HG03558 (cell line): ENCODE data around the gene RC3H2.
"Not testable (repeated sequence)": the region's sequence is repeated elsewhere in the genome, so short reads cannot be mapped to it uniquely, and the experiment has no call there.

Experiments
- ATAC-seq: cut with Tn5 transposase; IDR thresholded peaks from one replicate; pipeline ENCODE4 v1.9.1; 2021; ENCODE audit warnings: moderate number of reproducible peaks; ENCODE audit not compliant: unreplicated experiment; ENCODE audit errors: extremely low read depth

Gene RC3H2

GRCh38 chr9:122814545-122814944 lies 90.6 kb downstream of the RC3H2 start:
- ATAC-seq, result no peak

- no peak for ATAC-seq
These were observed 92.4 kb downstream of the RC3H2 start for GRCh38 chr9:122812736-122813135.

- no peak for ATAC-seq
These were observed 94.7 kb downstream of the RC3H2 start for GRCh38 chr9:122810306-122810946.

DNA sequence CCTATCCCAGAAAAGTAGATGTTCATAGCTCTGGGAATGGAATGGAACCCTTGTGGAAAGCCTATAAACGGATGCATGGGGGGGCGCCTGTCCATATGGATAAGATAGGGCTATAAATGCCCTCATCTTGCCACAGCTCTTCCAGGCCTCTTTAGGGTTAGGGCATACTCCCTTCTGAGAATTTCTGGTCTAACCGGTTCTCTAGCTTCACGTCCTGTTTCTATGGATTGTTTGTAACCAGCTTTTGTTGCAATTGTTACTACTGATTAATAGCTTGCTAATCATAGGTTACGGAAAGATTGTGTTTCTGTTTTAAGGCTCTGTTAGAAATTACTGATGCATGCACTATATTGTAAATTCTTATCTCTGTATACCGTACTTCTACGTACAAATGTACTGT lies 95.9 kb downstream of the RC3H2 start:
- not testable (repeated sequence) for ATAC-seq

DNA sequence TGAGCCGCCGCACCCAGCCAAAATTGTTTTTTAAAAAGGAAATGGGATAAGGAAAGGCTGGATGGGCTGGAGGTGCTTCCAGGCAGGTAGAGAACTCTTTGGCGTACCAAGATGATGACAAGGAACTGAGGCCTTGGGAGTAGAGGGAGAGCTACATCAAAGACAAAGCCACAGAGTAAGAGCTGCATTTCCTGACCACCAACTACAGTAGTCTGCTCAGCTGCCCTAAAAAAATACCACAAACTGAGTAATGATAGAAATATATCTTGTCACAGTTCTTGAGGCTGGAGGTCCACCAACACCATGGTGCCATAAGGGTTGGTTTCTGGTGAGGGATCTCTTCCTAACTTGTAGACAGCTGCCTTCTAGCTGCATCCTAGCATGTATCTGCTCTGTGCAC lies 97.0 kb downstream of the RC3H2 start:
- no peak for ATAC-seq

DNA sequence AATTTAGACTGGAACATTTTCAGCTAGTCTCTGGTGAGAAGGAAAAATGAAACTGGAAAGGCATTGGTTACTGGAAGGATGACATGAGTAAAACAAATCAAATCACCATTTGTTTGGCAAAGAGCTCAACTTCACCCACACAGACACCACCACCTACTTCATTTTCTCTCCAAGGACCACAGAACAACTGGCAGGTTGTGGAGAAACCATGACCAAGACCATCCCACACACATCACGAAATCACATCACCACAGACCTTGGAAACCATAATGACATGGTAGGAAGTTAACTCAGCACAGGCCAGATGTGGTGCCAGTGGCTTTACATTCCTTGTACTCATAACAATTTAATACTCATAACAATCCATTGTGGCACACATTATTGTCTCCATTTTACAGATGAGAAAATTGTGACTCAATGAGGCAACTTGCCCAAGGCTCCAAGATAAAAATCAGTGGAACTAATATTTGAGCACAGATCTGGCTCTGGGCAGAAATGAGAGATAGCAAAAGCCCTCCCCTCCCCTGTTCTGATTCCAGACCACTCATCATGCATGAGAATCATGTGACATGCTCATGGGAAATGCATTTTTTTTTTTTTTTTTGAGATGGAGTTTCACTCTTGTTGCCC lies 97.8 kb downstream of the RC3H2 start:
- ATAC-seq, result no peak

DNA sequence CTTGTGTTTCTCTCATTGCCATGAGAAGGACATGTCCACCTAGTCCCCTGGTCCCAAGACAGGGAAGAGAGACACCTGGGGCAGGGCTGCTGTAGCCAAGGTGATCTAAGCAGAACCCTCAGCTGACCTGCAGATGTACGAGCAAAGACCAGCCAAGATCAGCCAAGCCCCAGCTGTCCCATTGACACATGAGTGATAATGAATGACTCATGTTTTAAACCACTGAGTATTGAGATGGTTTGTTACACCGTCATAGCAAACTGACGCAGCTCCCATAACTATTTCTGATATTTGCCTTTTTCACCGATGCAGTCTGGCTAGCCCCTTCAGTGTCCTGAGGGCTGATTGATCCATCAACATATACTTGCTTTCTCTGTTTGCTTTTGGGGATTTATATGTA lies 98.5 kb downstream of the RC3H2 start:
- no peak for ATAC-seq

DNA sequence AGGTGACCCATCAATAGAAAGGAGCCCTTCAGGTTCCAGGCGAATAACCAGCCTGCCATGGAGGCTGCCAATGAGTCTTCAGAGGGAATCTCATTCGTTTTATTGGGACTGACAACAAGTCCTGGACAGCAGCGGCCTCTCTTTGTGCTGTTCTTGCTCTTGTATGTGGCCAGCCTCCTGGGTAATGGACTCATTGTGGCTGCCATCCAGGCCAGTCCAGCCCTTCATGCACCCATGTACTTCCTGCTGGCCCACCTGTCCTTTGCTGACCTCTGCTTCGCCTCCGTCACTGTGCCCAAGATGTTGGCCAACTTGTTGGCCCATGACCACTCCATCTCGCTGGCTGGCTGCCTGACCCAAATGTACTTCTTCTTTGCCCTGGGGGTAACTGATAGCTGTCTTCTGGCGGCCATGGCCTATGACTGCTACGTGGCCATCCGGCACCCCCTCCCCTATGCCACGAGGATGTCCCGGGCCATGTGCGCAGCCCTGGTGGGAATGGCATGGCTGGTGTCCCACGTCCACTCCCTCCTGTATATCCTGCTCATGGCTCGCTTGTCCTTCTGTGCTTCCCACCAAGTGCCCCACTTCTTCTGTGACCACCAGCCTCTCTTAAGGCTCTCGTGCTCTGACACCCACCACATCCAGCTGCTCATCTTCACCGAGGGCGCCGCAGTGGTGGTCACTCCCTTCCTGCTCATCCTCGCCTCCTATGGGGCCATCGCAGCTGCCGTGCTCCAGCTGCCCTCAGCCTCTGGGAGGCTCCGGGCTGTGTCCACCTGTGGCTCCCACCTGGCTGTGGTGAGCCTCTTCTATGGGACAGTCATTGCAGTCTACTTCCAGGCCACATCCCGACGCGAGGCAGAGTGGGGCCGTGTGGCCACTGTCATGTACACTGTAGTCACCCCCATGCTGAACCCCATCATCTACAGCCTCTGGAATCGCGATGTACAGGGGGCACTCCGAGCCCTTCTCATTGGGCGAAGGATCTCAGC lies 104.8 kb downstream of the RC3H2 start, which contains the start of gene OR1K1:
OR1K1 (plus strand) TSS at position 58 of the 995 bp plus-strand sequence; CDS start at position 58, 0 bp downstream.
- no peak for ATAC-seq

DNA sequence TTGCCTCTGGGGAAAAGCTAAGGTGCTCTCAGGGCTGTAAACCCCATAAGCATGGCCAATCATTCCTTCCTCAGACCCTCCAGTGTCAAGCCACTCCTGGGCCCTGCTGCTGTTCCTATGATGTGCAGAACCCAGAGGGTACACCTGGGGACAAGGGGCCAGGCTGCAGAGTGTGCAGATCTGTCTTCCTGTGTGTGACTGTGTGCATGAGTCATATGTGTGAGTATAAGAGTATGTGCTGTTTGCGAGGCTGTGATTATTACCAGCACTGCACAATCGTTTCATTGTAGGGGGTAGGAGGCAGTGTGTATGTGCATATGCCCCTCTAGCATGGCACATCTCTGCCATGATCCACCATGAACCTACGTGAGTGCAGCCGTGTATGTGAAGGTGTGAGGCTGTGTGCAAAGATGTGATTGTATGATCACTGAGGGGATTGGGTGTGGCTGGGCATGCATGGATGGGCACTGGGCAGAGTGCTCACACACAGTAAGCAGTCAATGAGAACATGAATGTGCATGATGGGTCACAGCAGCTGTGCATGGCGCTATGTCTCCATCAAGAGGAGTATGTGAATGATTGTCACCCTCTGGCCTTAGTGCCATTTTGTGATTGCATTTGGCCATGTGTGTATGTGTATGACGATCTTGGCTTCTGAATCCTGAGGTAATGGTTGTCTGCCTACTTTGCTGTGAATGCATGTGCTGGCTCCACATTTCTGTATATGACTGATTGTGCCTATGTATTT lies 107.7 kb downstream of the RC3H2 start:
- no peak for ATAC-seq
